ENCODE data around the gene DNAJC5.
A peak's percentile ranks its signal among the peaks of the same experiment; 100 is the strongest.

The DNAJC5 gene

GRCh38 chr20:63944078-63944941 is 49.4 kb downstream of the DNAJC5 start:
- ChIA-PET POLR2A (no interaction called here), CTCF (interaction anchor here (0.8 kb wide), 1 partner anchor 12 kb away, joined by 3 read pairs; the partner anchor contains the start of gene UCKL1)
- H3K4me1 ChIP-seq (ENCODE audit: control extremely low read depth in 1 of 4, control insufficient read depth in 4 of 4, insufficient read depth in 4 of 4, low read length in 3 of 4) = peaks cover 0 to 45% (median 36%) of the 10 kb centered on the region in 4 experiments

GRCh38 chr20:63945031-63945658 is 50.2 kb downstream of the DNAJC5 start:
- peaks cover 0 to 47% (median 42%) of the 10 kb centered on the region in 4 experiments for H3K4me1 ChIP-seq (ENCODE audit: control extremely low read depth in 1 of 4, control insufficient read depth in 4 of 4, insufficient read depth in 4 of 4, low read length in 3 of 4)
- peaks cover 0 to 57% (median 38%) of the 10 kb centered on the region in 4 experiments for H3K36me3 ChIP-seq (ENCODE audit: control insufficient read depth in 4 of 4, insufficient read depth in 4 of 4, low read length in 3 of 4)
- CTCF ChIA-PET = no interaction called here

More at GRCh38 chr20:63944078-63944941, 49.4 kb downstream of the DNAJC5 start:
- WGBS (ENCODE audit: insufficient coverage) = 97% methylated on average over 29 of the region's 35 CpGs
- H3K9me3 ChIP-seq (ENCODE audit: control extremely low read depth in 1 of 5, control insufficient read depth in 4 of 5, insufficient read depth in 2 of 5, low read depth in 1 of 5, low read length in 4 of 5) = no peaks in the 10 kb centered on the region
- H3K36me3 ChIP-seq (ENCODE audit: control insufficient read depth in 4 of 4, insufficient read depth in 4 of 4, low read length in 3 of 4) = peaks cover 0 to 60% (median 42%) of the 10 kb centered on the region in 4 experiments
- H3K4me3 ChIP-seq (ENCODE audit: control insufficient read depth in 1 of 7, extremely low read depth in 1 of 7, insufficient read depth in 4 of 7, low read depth in 2 of 7, low read length in 6 of 7) = no peak overlapping the region
- DNase-seq = no peak
- no peak overlapping the region for H3K27ac ChIP-seq (ENCODE audit: insufficient read depth in 1 of 2, low read depth in 1 of 2, low read length in 2 of 2, poor library complexity in 1 of 2, severe bottlenecking in 2 of 2)
- no peaks in the 10 kb centered on the region for H3K27me3 ChIP-seq (replicated peaks in 2 of 5; ENCODE audit: control insufficient read depth in 4 of 5, insufficient read depth in 5 of 5, low read length in 4 of 5)

GRCh38 chr20:63945921-63946920 is 51.3 kb downstream of the DNAJC5 start:
- no peaks in the 10 kb centered on the region for H3K9me3 ChIP-seq (ENCODE audit: control extremely low read depth in 1 of 5, control insufficient read depth in 4 of 5, insufficient read depth in 2 of 5, low read depth in 1 of 5, low read length in 4 of 5)
- POLR2A ChIA-PET = interaction anchor here (0.6 kb wide), 1 partner anchor 31 kb away, joined by 4 read pairs; no protein-coding TSS in a partner anchor
- peaks cover 0 to 45% (median 39%) of the 10 kb centered on the region in 4 experiments for H3K4me1 ChIP-seq (ENCODE audit: control extremely low read depth in 1 of 4, control insufficient read depth in 4 of 4, insufficient read depth in 4 of 4, low read length in 3 of 4)
- 94% methylated on average over 36 of the region's 39 CpGs for WGBS (ENCODE audit: insufficient coverage)
- DNase-seq = no peak
- H3K27me3 ChIP-seq (replicated peaks in 2 of 5; ENCODE audit: control insufficient read depth in 4 of 5, insufficient read depth in 5 of 5, low read length in 4 of 5) = no peaks in the 10 kb centered on the region
- H3K36me3 ChIP-seq (ENCODE audit: control insufficient read depth in 4 of 4, insufficient read depth in 4 of 4, low read length in 3 of 4) = peaks cover 0 to 54% (median 29%) of the 10 kb centered on the region in 4 experiments
- H3K27ac ChIP-seq (ENCODE audit: insufficient read depth in 1 of 2, low read depth in 1 of 2, low read length in 2 of 2, poor library complexity in 1 of 2, severe bottlenecking in 2 of 2) = no peak overlapping the region
- CTCF ChIA-PET = no interaction called here
- no peak overlapping the region for H3K4me3 ChIP-seq (ENCODE audit: control insufficient read depth in 1 of 7, extremely low read depth in 1 of 7, insufficient read depth in 4 of 7, low read depth in 2 of 7, low read length in 6 of 7)

More at GRCh38 chr20:63945031-63945658, 50.2 kb downstream of the DNAJC5 start:
- no peaks in the 10 kb centered on the region for H3K27me3 ChIP-seq (replicated peaks in 2 of 5; ENCODE audit: control insufficient read depth in 4 of 5, insufficient read depth in 5 of 5, low read length in 4 of 5)
- 96% methylated on average over 16 of the region's 17 CpGs for WGBS (ENCODE audit: insufficient coverage)
- no peaks in the 10 kb centered on the region for H3K9me3 ChIP-seq (ENCODE audit: control extremely low read depth in 1 of 5, control insufficient read depth in 4 of 5, insufficient read depth in 2 of 5, low read depth in 1 of 5, low read length in 4 of 5)
- no peak overlapping the region for H3K27ac ChIP-seq (ENCODE audit: insufficient read depth in 1 of 2, low read depth in 1 of 2, low read length in 2 of 2, poor library complexity in 1 of 2, severe bottlenecking in 2 of 2)
- POLR2A ChIA-PET = no interaction called here
- DNase-seq = no peak
- H3K4me3 ChIP-seq (ENCODE audit: control insufficient read depth in 1 of 7, extremely low read depth in 1 of 7, insufficient read depth in 4 of 7, low read depth in 2 of 7, low read length in 6 of 7) = no peak overlapping the region

- POLR2A ChIA-PET = interaction anchor here (0.6 kb wide), 1 partner anchor 31 kb away, joined by 4 read pairs; no protein-coding TSS in a partner anchor
- no peak for DNase-seq
These were observed 52.2 kb downstream of the DNAJC5 start for GRCh38 chr20:63946986-63947637.

GRCh38 chr20:63947638-63948456 is 52.9 kb downstream of the DNAJC5 start:
- Histone ChIP-seq H3K4me1 (ENCODE audit: control extremely low read depth in 1 of 4, control insufficient read depth in 4 of 4, insufficient read depth in 4 of 4, low read length in 3 of 4) (peaks cover 0 to 32% (median 27%) of the 10 kb centered on the region in 4 experiments), H3K27ac (ENCODE audit: insufficient read depth in 1 of 2, low read depth in 1 of 2, low read length in 2 of 2, poor library complexity in 1 of 2, severe bottlenecking in 2 of 2) (no peak overlapping the region), H3K27me3 (replicated peaks in 2 of 5; ENCODE audit: control insufficient read depth in 4 of 5, insufficient read depth in 5 of 5, low read length in 4 of 5) (no peaks in the 10 kb centered on the region), H3K36me3 (ENCODE audit: control insufficient read depth in 4 of 4, insufficient read depth in 4 of 4, low read length in 3 of 4) (peaks cover 0 to 56% (median 31%) of the 10 kb centered on the region in 4 experiments), H3K9me3 (ENCODE audit: control extremely low read depth in 1 of 5, control insufficient read depth in 4 of 5, insufficient read depth in 2 of 5, low read depth in 1 of 5, low read length in 4 of 5) (no peaks in the 10 kb centered on the region), H3K4me3 (ENCODE audit: control insufficient read depth in 1 of 7, extremely low read depth in 1 of 7, insufficient read depth in 4 of 7, low read depth in 2 of 7, low read length in 6 of 7) (peak overlapping the region in 5 of 7 experiments; percentile 57 to 79 (median 64))
- ChIA-PET CTCF (no interaction called here), POLR2A (no interaction called here)
- WGBS (ENCODE audit: insufficient coverage) = 14% methylated on average over 26 of the region's 27 CpGs
- DNase-seq = no peak

More at GRCh38 chr20:63946986-63947637, 52.2 kb downstream of the DNAJC5 start:
- H3K9me3 ChIP-seq (ENCODE audit: control extremely low read depth in 1 of 5, control insufficient read depth in 4 of 5, insufficient read depth in 2 of 5, low read depth in 1 of 5, low read length in 4 of 5) = no peaks in the 10 kb centered on the region
- H3K27me3 ChIP-seq (replicated peaks in 2 of 5; ENCODE audit: control insufficient read depth in 4 of 5, insufficient read depth in 5 of 5, low read length in 4 of 5) = no peaks in the 10 kb centered on the region
- CTCF ChIA-PET = no interaction called here
- peaks cover 0 to 57% (median 30%) of the 10 kb centered on the region in 4 experiments for H3K36me3 ChIP-seq (ENCODE audit: control insufficient read depth in 4 of 4, insufficient read depth in 4 of 4, low read length in 3 of 4)
- H3K4me3 ChIP-seq (ENCODE audit: control insufficient read depth in 1 of 7, extremely low read depth in 1 of 7, insufficient read depth in 4 of 7, low read depth in 2 of 7, low read length in 6 of 7) = no peak overlapping the region
- peaks cover 0 to 39% (median 34%) of the 10 kb centered on the region in 4 experiments for H3K4me1 ChIP-seq (ENCODE audit: control extremely low read depth in 1 of 4, control insufficient read depth in 4 of 4, insufficient read depth in 4 of 4, low read length in 3 of 4)
- 96% methylated on average over 14 of the region's 15 CpGs for WGBS (ENCODE audit: insufficient coverage)
- H3K27ac ChIP-seq (ENCODE audit: insufficient read depth in 1 of 2, low read depth in 1 of 2, low read length in 2 of 2, poor library complexity in 1 of 2, severe bottlenecking in 2 of 2) = no peak overlapping the region

Data from common myeloid progenitor, CD34-positive (primary cell).